HTR-8/SVneo (cell line): ENCODE results near the gene SNTG2.
"Not testable (repeated sequence)": the region's sequence is repeated elsewhere in the genome, so short reads cannot be mapped to it uniquely, and the experiment has no call there.

ENCODE experiments used
- DNase-seq: peaks from one replicate; pipeline ENCODE4 v3.0.0; 2011; ENCODE audit warnings: low spot score, mixed read lengths; ENCODE audit not compliant: insufficient read length
- FAIRE-seq: peaks from 2 replicates; lab custom pipeline; 2011; peaks lifted over from hg19 to GRCh38; lab: Jason Lieb, UNC

The SNTG2 gene

DNA sequence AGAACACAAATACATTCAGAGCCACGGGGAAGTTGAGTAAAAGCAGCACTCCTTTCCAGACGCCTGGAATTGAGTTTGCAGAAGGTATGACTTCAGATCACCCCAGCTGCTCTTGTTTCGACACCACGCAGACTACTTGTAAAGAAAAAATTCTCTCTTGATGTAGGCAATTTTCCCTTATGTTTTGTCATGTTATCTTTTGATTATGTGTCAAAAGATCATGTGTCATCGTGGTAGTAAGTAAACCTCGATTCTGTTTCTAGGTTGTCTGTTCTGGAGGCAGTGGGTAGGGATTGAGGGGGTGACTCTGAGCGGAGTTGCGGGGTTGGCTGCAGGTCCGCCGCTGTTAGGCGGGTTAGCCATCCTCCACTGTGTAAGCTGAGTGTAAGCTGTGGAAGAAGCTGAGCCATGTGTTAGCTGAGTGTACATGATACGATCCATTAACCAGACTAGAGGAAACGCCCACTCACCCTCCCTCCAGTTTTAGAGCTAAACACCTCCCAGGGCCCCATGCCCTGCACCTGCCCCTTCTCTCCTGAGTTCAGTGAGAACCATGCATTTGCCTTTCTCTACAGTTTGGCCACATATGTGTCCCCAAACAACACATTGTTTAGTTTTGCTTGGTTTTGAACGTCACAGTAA, 181.8 kb downstream of the SNTG2 start:
- DNase-seq, result no peak
- no peak for FAIRE-seq

DNA sequence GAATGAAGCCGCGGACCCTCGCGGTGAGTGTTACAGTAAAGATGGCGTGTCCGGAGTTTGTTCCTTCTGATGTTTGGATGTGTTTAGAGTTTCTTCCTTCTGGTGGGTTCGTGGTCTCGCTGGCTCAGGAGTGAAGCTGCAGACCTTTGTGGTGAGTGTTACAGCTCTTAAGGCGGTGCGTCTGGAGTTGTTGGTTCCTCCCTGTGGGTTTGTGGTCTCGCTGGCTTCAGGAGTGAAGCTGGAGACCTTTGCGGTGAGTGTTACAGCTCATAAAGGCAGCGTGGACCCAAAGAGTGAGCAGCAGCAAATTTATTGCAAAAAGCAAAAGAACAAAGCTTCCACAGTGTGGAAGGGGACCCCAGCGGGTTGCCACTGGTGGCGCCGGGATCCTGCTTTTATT, 183.2 kb downstream of the SNTG2 start:
- FAIRE-seq, DNase-seq: not testable (repeated sequence)

DNA sequence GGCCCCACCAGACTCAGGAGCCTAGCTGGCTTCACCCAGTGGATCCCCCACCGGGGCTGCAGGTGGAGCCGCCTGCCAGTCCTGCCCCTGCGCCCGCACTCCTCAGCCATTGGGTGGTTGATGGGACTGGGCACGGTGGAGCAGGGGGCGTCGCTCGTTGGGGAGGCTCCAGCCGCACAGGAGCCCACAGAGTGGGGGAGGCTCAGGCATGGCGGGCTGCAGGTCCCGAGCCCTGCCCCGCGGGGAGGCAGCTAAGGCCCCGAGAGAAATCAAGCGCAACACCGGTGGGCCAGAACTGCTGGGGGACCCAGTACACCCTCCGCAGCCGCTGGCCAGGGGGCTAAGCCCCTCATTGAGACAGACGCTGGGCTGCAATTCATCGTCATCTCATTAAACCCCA, 184.0 kb downstream of the SNTG2 start:
- no peak for FAIRE-seq
- DNase-seq, result no peak

- FAIRE-seq (no peak), DNase-seq (no peak)
Measured at GRCh38 chr2:1136067-1136466, 185.4 kb downstream of the SNTG2 start.

GRCh38 chr2:1136846-1137245, 186.2 kb downstream of the SNTG2 start:
- no peak for DNase-seq
- no peak for FAIRE-seq

DNA sequence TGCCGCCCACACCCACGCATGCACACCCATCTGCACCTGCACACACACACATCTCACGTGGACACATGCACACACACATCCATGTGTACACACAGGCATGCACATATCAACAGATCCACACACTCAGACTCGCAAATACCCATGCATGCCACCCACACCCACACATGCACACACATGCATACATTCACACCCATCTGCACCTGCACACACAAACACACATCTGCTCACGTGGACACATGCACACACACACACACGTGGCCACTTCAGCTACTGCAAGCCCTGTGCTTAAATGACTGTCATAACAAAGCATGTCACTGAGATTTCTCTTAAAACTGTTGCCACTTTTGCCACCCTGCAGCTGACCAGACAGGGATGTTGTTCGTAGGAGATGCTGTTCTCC, 186.6 kb downstream of the SNTG2 start:
- peak; percentile 83 for FAIRE-seq

GRCh38 chr2:1137913-1138391, 187.3 kb downstream of the SNTG2 start:
- FAIRE-seq (no peak), DNase-seq (no peak)

More for the DNA sequence above, 186.6 kb downstream of the SNTG2 start:
- no peak for DNase-seq

GRCh38 chr2:1140389-1141003, 189.8 kb downstream of the SNTG2 start:
- peak; percentile 49 for DNase-seq
- FAIRE-seq, result no peak

GRCh38 chr2:1141079-1141478, 190.4 kb downstream of the SNTG2 start:
- no peak for FAIRE-seq
- no peak for DNase-seq

GRCh38 chr2:1143129-1143528, 192.5 kb downstream of the SNTG2 start:
- no peak for DNase-seq
- no peak for FAIRE-seq

GRCh38 chr2:1147873-1148612, 197.4 kb downstream of the SNTG2 start:
- FAIRE-seq (no peak), DNase-seq (no peak)

- FAIRE-seq (no peak), DNase-seq (no peak)
Measured at GRCh38 chr2:1150724-1151511, 200.3 kb downstream of the SNTG2 start.

- FAIRE-seq, result peak; percentile 95
Measured at GRCh38 chr2:1152375-1152774, 201.7 kb downstream of the SNTG2 start.

DNA sequence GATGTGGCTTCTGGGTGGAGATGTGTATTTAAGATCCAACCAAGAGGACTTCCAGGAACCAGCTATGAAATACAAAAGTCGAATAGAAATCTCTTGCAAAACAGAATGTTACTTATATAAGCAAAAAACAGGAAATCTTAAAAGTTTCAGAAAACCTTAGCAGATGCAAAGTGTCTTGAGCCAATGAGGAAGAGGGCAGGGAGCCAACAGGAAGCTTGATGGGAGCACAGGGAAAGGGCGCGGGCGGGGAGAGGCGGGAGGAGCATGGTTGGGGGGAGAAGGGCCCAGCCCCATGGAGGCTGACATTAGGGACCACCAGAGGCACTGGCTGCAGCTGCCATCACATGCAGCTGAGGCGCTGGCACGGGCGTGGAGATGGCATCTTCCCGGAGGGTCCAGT, 203.3 kb downstream of the SNTG2 start:
- FAIRE-seq, result no peak

More at GRCh38 chr2:1152375-1152774, 201.7 kb downstream of the SNTG2 start:
- no peak for DNase-seq

DNA sequence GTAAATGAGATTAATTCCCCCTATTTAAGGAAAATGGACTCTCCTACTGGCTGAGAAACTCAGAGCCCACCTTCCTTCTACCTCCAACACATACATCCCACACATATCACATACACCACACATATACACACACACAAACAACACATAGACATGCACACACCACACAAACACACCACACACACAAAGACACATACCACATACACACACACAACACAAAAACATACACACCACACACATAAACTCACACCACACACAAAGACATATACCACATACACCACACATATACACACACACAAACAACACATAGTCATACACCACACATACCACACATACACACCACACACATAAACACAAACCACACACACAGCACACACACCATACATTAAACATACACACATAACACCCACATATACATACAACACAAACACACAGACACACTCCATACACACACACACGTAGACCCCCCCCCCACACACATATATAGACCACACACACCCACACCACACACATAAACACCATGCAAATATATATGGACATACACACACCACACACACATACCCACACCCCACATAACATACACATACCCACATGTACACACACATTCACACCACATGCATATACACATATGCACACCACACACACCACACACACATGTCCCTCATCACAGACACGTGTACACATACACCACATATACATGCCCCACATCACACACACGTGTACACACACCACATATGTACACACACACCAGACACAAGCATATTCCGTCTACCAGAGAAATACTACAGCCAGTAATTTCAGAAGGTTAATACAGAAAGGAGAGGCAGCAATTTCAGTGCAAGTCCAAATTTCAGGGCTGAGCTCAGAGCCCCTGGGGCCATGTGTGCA, 204.3 kb downstream of the SNTG2 start:
- FAIRE-seq (peak; percentile 98), DNase-seq (no peak)

More for the DNA sequence above, 203.3 kb downstream of the SNTG2 start:
- no peak for DNase-seq

DNA sequence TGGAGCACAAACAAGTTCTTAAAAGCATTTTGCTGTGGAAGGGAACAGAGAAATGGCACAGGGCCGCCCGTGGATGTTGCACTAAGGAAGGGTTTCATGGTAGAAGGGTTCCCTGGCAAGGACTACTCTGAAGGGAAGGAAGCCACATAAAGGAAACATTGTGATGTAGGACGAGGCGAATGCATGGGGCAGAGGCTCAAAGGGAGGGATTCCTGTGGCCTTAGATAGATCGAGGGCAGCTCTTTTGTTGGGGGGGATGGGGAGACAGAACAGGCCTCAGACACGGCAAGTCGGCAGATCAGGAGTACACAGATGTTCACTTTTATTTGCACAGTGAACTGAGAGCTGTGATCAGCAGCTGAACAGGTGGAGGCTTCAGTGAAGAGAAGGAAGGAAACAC, 205.4 kb downstream of the SNTG2 start:
- no peak for FAIRE-seq
- DNase-seq, result no peak

- FAIRE-seq (no peak), DNase-seq (no peak)
Measured at GRCh38 chr2:1156531-1156930, 205.9 kb downstream of the SNTG2 start.

DNA sequence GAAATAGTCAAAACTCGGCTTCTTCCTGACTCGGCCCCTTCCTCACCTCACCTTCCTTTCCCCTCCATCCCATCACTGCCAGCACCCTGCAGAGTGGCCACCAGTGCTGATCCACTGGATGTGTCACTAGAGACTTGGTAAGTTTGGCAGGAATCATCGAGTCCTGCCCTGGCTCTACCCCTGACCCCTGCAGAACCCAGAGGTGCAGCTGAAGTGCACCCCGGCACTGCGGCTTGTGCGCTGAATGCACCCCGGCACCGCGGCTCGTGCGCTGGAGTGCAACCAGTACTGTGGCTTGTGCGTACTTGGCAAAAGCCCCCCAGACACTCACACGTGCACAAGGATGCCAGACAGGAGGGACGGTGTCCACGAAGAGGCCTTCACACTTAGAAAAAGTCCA, 206.5 kb downstream of the SNTG2 start:
- FAIRE-seq, result peak; percentile 36
- DNase-seq, result no peak

DNA sequence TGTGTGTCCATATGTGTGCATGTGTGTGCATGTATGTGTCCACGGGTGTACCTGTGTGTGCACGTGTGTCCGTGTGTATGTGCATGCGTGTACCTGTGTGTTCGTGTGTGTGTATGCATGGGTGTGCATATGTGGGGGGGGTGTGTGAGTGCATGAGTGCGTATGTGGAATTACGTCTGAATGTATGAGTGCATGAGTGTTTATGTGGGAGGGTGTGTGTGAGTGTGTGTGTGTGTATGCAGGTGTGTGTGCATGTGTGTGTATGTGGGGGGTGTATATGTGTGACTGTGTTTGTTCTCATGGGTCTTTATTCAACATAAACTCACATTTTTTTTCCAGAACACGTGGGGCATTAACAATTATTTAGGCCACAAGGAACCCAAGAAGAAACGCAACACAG, 208.4 kb downstream of the SNTG2 start:
- DNase-seq (no peak), FAIRE-seq (peak; percentile 78)
